Endothelial cell of umbilical vein (primary cell): ENCODE measurements around the gene TXNRD2. TPM values are rescaled to one million over a fixed set of nuclear protein-coding genes. Genes with fewer than 3 reads are reported as not detected.

Experiments used
- BruUV-seq: library from RNA; stranded (reverse); fragments of 400-500 nt; replicated peaks from 2 replicates; lab custom pipeline; 2021; lab: Mats Ljungman, UMichigan
- CTCF ChIA-PET: fragments of 300-600, 350-600 bp; sonication (Branson Sonifier 250); formaldehyde crosslinking; loops from one replicate; lab custom pipeline; 2021; ENCODE audit warnings: antibody characterized with exemption, inconsistent platforms; lab: Charles Lee
- POLR2A ChIA-PET: fragments of 300-600, 350-600 bp; sonication (Branson Sonifier 250); formaldehyde crosslinking; loops from one replicate; lab custom pipeline; 2021; ENCODE audit warnings: antibody characterized with exemption, inconsistent platforms; lab: Charles Lee
- DNase-seq: peaks from one replicate; pipeline ENCODE4 v3.0.0-alpha.2; 2011; ENCODE audit warnings: low read depth, low spot score
- FAIRE-seq: peaks from 2 replicates; lab custom pipeline; 2011; peaks lifted over from hg19 to GRCh38; lab: Jason Lieb, UNC
- H2AFZ ChIP-seq: 2 replicates; pipeline ENCODE4 v1.6.0; 2012; ENCODE audit warnings: low read depth, low read length, control low read depth, inconsistent platforms
- H3K27ac ChIP-seq: 2 replicates; pipeline ENCODE4 v1.5.1; 2011; ENCODE audit warnings: low read depth, mild to moderate bottlenecking, control low read depth, low read length, moderate library complexity; ENCODE audit not compliant: insufficient read depth
- H3K27me3 ChIP-seq, 2 experiments: 2 replicates each; pipeline versions ENCODE4 v1.6.0 to v1.6.1; 2011; ENCODE audit warnings: low read length in 2 of 2, mixed read lengths in 1 of 2; ENCODE audit not compliant: control insufficient read depth in 2 of 2, insufficient read depth in 2 of 2
- H3K36me3 ChIP-seq, 2 experiments: 2 replicates in 1 of 2; 3 replicates in 1 of 2; pipeline ENCODE4 v1.5.1; 2011; ENCODE audit warnings: low read length in 2 of 2, mild to moderate bottlenecking in 1 of 2, moderate library complexity in 1 of 2; ENCODE audit not compliant: control insufficient read depth in 2 of 2, insufficient read depth in 2 of 2; ENCODE audit errors: extremely low read depth in 1 of 2
- H3K4me1 ChIP-seq: 3 replicates; pipeline ENCODE4 v1.5.1; 2011; ENCODE audit warnings: mild to moderate bottlenecking, low read length; ENCODE audit not compliant: control insufficient read depth, insufficient read depth; ENCODE audit errors: extremely low read depth
- H3K4me2 ChIP-seq: 2 replicates; pipeline ENCODE4 v1.6.1; 2011; ENCODE audit warnings: low read length, control low read depth, mixed read lengths; ENCODE audit not compliant: insufficient read depth
- H3K4me3 ChIP-seq, 3 experiments: fragments of 200-600 bp in 1 of 3; sonication (generic), shearing (Covaris generic) in 1 of 3; replicated peaks in 1 of 3; 2 replicates each; pipeline ENCODE4 v1.5.1; 2011 to 2016; ENCODE audit warnings: control low read depth in 3 of 3, low read length in 3 of 3, mild to moderate bottlenecking in 2 of 3, inconsistent platforms in 1 of 3, low read depth in 1 of 3, moderate library complexity in 1 of 3; ENCODE audit not compliant: insufficient read depth in 1 of 3
- H3K79me2 ChIP-seq: 2 replicates; pipeline ENCODE4 v1.6.0; 2012; ENCODE audit warnings: low read length, inconsistent platforms; ENCODE audit not compliant: control insufficient read depth, insufficient read depth
- H3K9ac ChIP-seq: replicated peaks from 2 replicates; pipeline ENCODE3; 2011; ENCODE audit warnings: low read length, control low read depth; ENCODE audit not compliant: insufficient read depth; ENCODE audit errors: extremely low read depth
- H3K9me1 ChIP-seq: replicated peaks from 3 replicates; pipeline ENCODE4 v1.6.0; 2011; ENCODE audit warnings: mild to moderate bottlenecking, low read length; ENCODE audit not compliant: control insufficient read depth, insufficient read depth; ENCODE audit errors: extremely low read depth
- H3K9me3 ChIP-seq: replicated peaks from 2 replicates; pipeline ENCODE4 v1.5.1; 2012; ENCODE audit warnings: low read length, inconsistent platforms; ENCODE audit not compliant: control insufficient read depth, insufficient read depth
- H4K20me1 ChIP-seq: replicated peaks from 2 replicates; pipeline ENCODE3; 2011; ENCODE audit warnings: mild to moderate bottlenecking, low read length; ENCODE audit not compliant: control insufficient read depth, insufficient read depth; ENCODE audit errors: extremely low read depth
- EZH2 ChIP-seq: IDR thresholded peaks from 2 replicates; pipeline ENCODE4 v1.6.1; 2012; ENCODE audit warnings: borderline replicate concordance, low read depth, mild to moderate bottlenecking, moderate library complexity, low read length, inconsistent platforms; ENCODE audit not compliant: severe bottlenecking
- FOS ChIP-seq: IDR thresholded peaks from 2 replicates; pipeline ENCODE4 v1.6.1; 2011; ENCODE audit warnings: mild to moderate bottlenecking, low read length, moderate library complexity, borderline replicate concordance; ENCODE audit not compliant: insufficient read depth
- GATA2 ChIP-seq: IDR thresholded peaks from 2 replicates; pipeline ENCODE4 v1.7.0; 2011; ENCODE audit warnings: low read depth, mild to moderate bottlenecking, moderate library complexity, mixed read lengths, low read length; ENCODE audit not compliant: insufficient read length, insufficient read depth
- JUN ChIP-seq: IDR thresholded peaks from 2 replicates; pipeline ENCODE4 v1.6.1; 2011; ENCODE audit warnings: borderline replicate concordance, low read depth; ENCODE audit not compliant: insufficient read length, insufficient read depth
- MYC ChIP-seq: IDR thresholded peaks from one replicate; pipeline ENCODE4 v1.6.1; 2011; ENCODE audit warnings: mild to moderate bottlenecking, low read depth, low read length
- POLR2A ChIP-seq: IDR thresholded peaks from 2 replicates; pipeline ENCODE4 v1.6.1; 2012; ENCODE audit warnings: low read depth, mild to moderate bottlenecking, control low read depth, low read length
- POLR2AphosphoS5 ChIP-seq: IDR thresholded peaks from 2 replicates; pipeline ENCODE4 v1.6.1; 2012; ENCODE audit warnings: low read depth, mild to moderate bottlenecking, control low read depth, low read length, moderate library complexity; ENCODE audit not compliant: insufficient read depth
- dilution Hi-C: fragments of 300-500 bp; cut with MboI; formaldehyde crosslinking; loops from one replicate; pipeline ENCODE4 v1.15.0; 2019; ENCODE audit warnings: low sequenced_read_pairs; ENCODE audit not compliant: extremely low pct_ligation_motif_present
- intact Hi-C: fragments of 100-400 bp; cut with micrococcal nuclease; formaldehyde crosslinking; loops from one replicate; pipeline ENCODE4 v1.10.0; 2022
- polyA plus RNA-seq, 4 experiments: library from polyadenylated mRNA; depleted of rRNA in 3 of 4; stranded (reverse) in 3 of 4; unstranded in 1 of 4; fragments of >200 nt; gene quantifications; 2 replicates each; pipeline versions ENCODE4 v1.2.1 to v1.2.3, GENCODE V29; 2011 to 2012; ENCODE audit warnings: missing spikeins in 1 of 4
- total RNA-seq: library from RNA; stranded (reverse); gene quantifications from 2 replicates; pipeline ENCODE4 v1.2.3, GENCODE V29; 2021
- TF ChIP-seq, protein P1 (sequence below): IDR thresholded peaks from 2 replicates; pipeline ENCODE4 v1.6.1; 2011; ENCODE audit not compliant: insufficient read depth, insufficient read length
- TF ChIP-seq, protein P2 (sequence below), 2 donors: IDR thresholded peaks; 1 replicate in 1 of 2; 2 replicates in 1 of 2; pipeline ENCODE4 v1.5.1; 2011; ENCODE audit warnings: low read length in 2 of 2, mild to moderate bottlenecking in 2 of 2, moderate library complexity in 2 of 2, control low read depth in 1 of 2, inconsistent platforms in 1 of 2, low read depth in 1 of 2; ENCODE audit not compliant: insufficient read depth in 1 of 2; ENCODE audit errors: extremely low read depth in 1 of 2

TXNRD2 gene
- total and polyA plus RNA-seq, 2 donors (not counting 3 experiments of a cell fraction or from before 2014, with no cell fraction given), result 211 to 440 TPM

DNA sequence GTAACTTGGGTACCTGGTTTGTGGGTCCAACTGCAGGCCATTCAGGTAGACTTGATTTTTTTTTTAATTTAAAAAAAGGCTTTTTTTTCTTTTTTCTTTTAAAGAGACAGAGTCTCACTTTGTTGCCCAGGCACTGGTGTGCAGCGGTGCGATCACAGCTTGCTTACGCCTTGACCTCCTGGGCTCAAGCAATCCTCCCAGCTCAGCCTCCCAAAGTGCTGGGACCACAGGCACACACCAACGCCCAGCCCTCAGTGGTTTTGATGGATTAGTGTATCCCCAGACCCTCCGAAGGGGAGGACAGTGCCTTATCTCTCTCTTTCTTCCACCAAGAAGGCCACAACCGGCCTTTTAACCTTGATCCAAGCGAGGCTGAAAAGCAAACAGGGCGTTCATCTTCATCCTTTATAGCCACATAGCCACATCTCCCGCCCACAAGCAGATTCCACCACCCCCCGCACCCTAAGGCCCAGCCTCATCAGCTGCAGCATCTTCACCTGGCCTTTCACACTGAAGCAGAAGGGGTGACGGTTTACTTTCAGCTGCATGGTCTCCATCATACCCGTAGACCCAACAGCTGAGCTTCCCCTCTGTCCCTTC is 17.6 kb downstream of the TXNRD2 start:
- ChIA-PET POLR2A (no interaction called here), CTCF (interaction anchor here (1.1 to 2.5 kb wide), 3 partner anchors 11 to 194 kb away, joined by 3 to 11 read pairs (median 3); no protein-coding TSS in a partner anchor)
- Histone ChIP-seq H3K27me3 (no peaks in the 10 kb centered on the region), H4K20me1 (no peaks in the 10 kb centered on the region), H3K9me3 (no peaks in the 10 kb centered on the region), H3K4me3 (no peak overlapping the region), H2AFZ (no peak overlapping the region), H3K4me2 (no peak overlapping the region), H3K36me3 (peaks cover 0 to 11% of the 10 kb centered on the region in 2 experiments), H3K9ac (no peak overlapping the region), H3K27ac (no peak overlapping the region), H3K4me1 (no peaks in the 10 kb centered on the region), H3K79me2 (no peaks in the 10 kb centered on the region), H3K9me1 (no peaks in the 10 kb centered on the region)
- intact Hi-C loops, result no loop called here
- DNase-seq (no peak), FAIRE-seq (no peak)
- no TSS peak for BruUV-seq
- TF ChIP-seq EZH2 (no peak), POLR2AphosphoS5 (no peak), GATA2 (no peak), JUN (no peak), POLR2A (no peak), FOS (no peak), MYC (no peak)
- TF ChIP-seq, protein P1, sequence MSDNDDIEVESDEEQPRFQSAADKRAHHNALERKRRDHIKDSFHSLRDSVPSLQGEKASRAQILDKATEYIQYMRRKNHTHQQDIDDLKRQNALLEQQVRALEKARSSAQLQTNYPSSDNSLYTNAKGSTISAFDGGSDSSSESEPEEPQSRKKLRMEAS, result no peak
- TF ChIP-seq, protein P2, sequence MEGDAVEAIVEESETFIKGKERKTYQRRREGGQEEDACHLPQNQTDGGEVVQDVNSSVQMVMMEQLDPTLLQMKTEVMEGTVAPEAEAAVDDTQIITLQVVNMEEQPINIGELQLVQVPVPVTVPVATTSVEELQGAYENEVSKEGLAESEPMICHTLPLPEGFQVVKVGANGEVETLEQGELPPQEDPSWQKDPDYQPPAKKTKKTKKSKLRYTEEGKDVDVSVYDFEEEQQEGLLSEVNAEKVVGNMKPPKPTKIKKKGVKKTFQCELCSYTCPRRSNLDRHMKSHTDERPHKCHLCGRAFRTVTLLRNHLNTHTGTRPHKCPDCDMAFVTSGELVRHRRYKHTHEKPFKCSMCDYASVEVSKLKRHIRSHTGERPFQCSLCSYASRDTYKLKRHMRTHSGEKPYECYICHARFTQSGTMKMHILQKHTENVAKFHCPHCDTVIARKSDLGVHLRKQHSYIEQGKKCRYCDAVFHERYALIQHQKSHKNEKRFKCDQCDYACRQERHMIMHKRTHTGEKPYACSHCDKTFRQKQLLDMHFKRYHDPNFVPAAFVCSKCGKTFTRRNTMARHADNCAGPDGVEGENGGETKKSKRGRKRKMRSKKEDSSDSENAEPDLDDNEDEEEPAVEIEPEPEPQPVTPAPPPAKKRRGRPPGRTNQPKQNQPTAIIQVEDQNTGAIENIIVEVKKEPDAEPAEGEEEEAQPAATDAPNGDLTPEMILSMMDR (IDR thresholded peaks at IDR 0.05; ENCODE audit: extremely low read depth in 1 of 2, insufficient read depth in 1 of 2, low read depth in 1 of 2, low read length in 2 of 2), result no peak
- dilution Hi-C loops, result no loop called here
